B cell (primary cell): ENCODE results near the gene VAV3. TPM values are rescaled to one million over a fixed set of nuclear protein-coding genes. Genes with fewer than 3 reads are reported as not detected.

Experiments used
- ATAC-seq: fragments of 200-7000 bp; cut with Tn5 transposase; one replicate; pipeline ENCODE4 v1.10.0; 2021; ENCODE audit warnings: low read depth, mild to moderate bottlenecking, moderate number of reproducible peaks, moderate library complexity
- CTCF ChIA-PET: fragments of 350-600 bp; sonication (Branson Sonifier 250); formaldehyde crosslinking; loops from one replicate; lab custom pipeline; 2021; ENCODE audit warnings: antibody characterized with exemption, inconsistent platforms; lab: Charles Lee
- POLR2A ChIA-PET: fragments of 350-600 bp; sonication (Branson Sonifier 250); formaldehyde crosslinking; loops from one replicate; lab custom pipeline; 2021; ENCODE audit warnings: antibody characterized with exemption; lab: Charles Lee
- DNase-seq: peaks from one replicate; pipeline ENCODE4 v3.0.0; 2013
- H2AFZ ChIP-seq: 2 replicates; pipeline ENCODE4 v1.6.1; 2012; ENCODE audit warnings: mild to moderate bottlenecking, low read depth, low read length; ENCODE audit not compliant: insufficient read depth, poor library complexity, severe bottlenecking
- H3K27ac ChIP-seq, 2 donors: 1 replicate in 1 of 2; 2 replicates in 1 of 2; pipeline ENCODE4 v1.5.1; 2012 to 2013; ENCODE audit warnings: low read length in 2 of 2, mild to moderate bottlenecking in 2 of 2, moderate library complexity in 1 of 2
- H3K27me3 ChIP-seq, 4 experiments: fragments of 200-600 bp in 1 of 4; sonication (generic) in 1 of 4; replicated peaks in 1 of 4; 1 replicate in 2 of 4; 2 replicates in 2 of 4; pipeline versions ENCODE4 v1.6.1 to v1.7.0; 2013 to 2016; ENCODE audit warnings: low read length in 3 of 4, mild to moderate bottlenecking in 2 of 4, mixed read lengths in 1 of 4, moderate library complexity in 1 of 4; ENCODE audit not compliant: insufficient read depth in 4 of 4, control insufficient read depth in 3 of 4; ENCODE audit errors: control extremely low read depth in 1 of 4
- H3K36me3 ChIP-seq, 2 experiments: replicated peaks in 1 of 2; 1 replicate in 1 of 2; 2 replicates in 1 of 2; pipeline versions ENCODE4 v1.6.1 to v1.7.1; 2013; ENCODE audit warnings: low read length in 1 of 2; ENCODE audit not compliant: insufficient read depth in 2 of 2, control insufficient read depth in 1 of 2; ENCODE audit errors: control extremely low read depth in 1 of 2, extremely low read depth in 1 of 2
- H3K4me1 ChIP-seq, 2 donors: fragments of 200-600 bp in 1 of 2; sonication (generic) in 1 of 2; 1 replicate in 1 of 2; 2 replicates in 1 of 2; pipeline versions ENCODE4 v1.5.1 to v1.6.1; 2013 to 2017; ENCODE audit warnings: low read length in 2 of 2; ENCODE audit not compliant: control insufficient read depth in 2 of 2, insufficient read depth in 2 of 2
- H3K4me2 ChIP-seq: replicated peaks from 2 replicates; pipeline ENCODE3; 2012; ENCODE audit warnings: mild to moderate bottlenecking, low read depth, low read length; ENCODE audit not compliant: poor library complexity, severe bottlenecking
- H3K4me3 ChIP-seq, 5 experiments: fragments of 200-600 bp in 1 of 5; sonication (generic) in 1 of 5; 1 replicate in 3 of 5; 2 replicates in 2 of 5; pipeline versions ENCODE4 v1.5.1 to v1.7.0; 2011 to 2016; ENCODE audit warnings: low read length in 4 of 5, mild to moderate bottlenecking in 4 of 5, low read depth in 2 of 5, control low read depth in 1 of 5, moderate library complexity in 1 of 5; ENCODE audit not compliant: insufficient read depth in 1 of 5; ENCODE audit errors: control extremely low read depth in 1 of 5, extremely low read depth in 1 of 5
- H3K79me2 ChIP-seq: fragments of 200-600 bp; sonication (generic); one replicate; pipeline ENCODE4 v1.6.0; 2016; ENCODE audit warnings: low read length; ENCODE audit not compliant: control insufficient read depth, insufficient read depth
- H3K9ac ChIP-seq: fragments of 200-600 bp; sonication (generic); 2 replicates; pipeline ENCODE4 v1.6.1; 2017; ENCODE audit warnings: mild to moderate bottlenecking, low read length, moderate library complexity
- H3K9me3 ChIP-seq, 3 donors: one replicate each; pipeline versions ENCODE4 v1.6.1 to v1.7.1; 2013; ENCODE audit warnings: low read length in 2 of 3; ENCODE audit not compliant: control insufficient read depth in 2 of 3, insufficient read depth in 1 of 3; ENCODE audit errors: control extremely low read depth in 1 of 3
- H4K20me1 ChIP-seq: 2 replicates; pipeline ENCODE4 v1.6.0; 2012; ENCODE audit warnings: mild to moderate bottlenecking, low read length; ENCODE audit not compliant: insufficient read depth, control insufficient read depth, poor library complexity, severe bottlenecking
- H3K27ac Mint-ChIP-seq: one replicate; pipeline ENCODE4 v1.8.0; 2021; ENCODE audit warnings: mixed read lengths
- H3K27me3 Mint-ChIP-seq: one replicate; pipeline ENCODE4 v1.8.0; 2021; ENCODE audit warnings: mixed read lengths
- H3K4me1 Mint-ChIP-seq: one replicate; pipeline ENCODE4 v1.8.0; 2021; ENCODE audit warnings: mixed read lengths
- H3K4me3 Mint-ChIP-seq: one replicate; pipeline ENCODE4 v1.8.0; 2021; ENCODE audit warnings: mixed read lengths
- H3K9me3 Mint-ChIP-seq: one replicate; pipeline ENCODE4 v1.8.0; 2022; ENCODE audit warnings: mixed read lengths; ENCODE audit not compliant: insufficient read depth
- CTCF ChIP-seq: fragments of 200-600 bp; IDR thresholded peaks from one replicate; pipeline ENCODE4 v1.8.0; 2022; ENCODE audit warnings: antibody characterized with exemption, mild to moderate bottlenecking
- EZH2 ChIP-seq: IDR thresholded peaks from 2 replicates; pipeline ENCODE4 v1.6.1; 2012; ENCODE audit warnings: borderline replicate concordance, low read depth, mild to moderate bottlenecking, moderate library complexity, low read length; ENCODE audit not compliant: insufficient read depth, poor library complexity, severe bottlenecking
- WGBS: methylation state at CpG from one replicate; pipeline ENCODE4 v1.1.5; 2013; ENCODE audit warnings: missing lambda C conversion rate; ENCODE audit not compliant: insufficient coverage; 5-methylcytosine and 5-hydroxymethylcytosine counted together
- intact Hi-C: fragments of 100-400 bp; cut with micrococcal nuclease; formaldehyde crosslinking; loops from one replicate; pipeline ENCODE4 v1.10.0; 2022
- polyA plus RNA-seq: library from polyadenylated mRNA; depleted of rRNA; stranded (reverse); fragments of >200 nt; gene quantifications from 2 replicates; pipeline ENCODE4 v1.2.3, GENCODE V29; 2012
- total RNA-seq, 2 donors: library from RNA; stranded (reverse); fragments of 120-200 nt in 1 of 2; gene quantifications; 1 replicate in 1 of 2; 2 replicates in 1 of 2; pipeline versions ENCODE4 v1.2.3 to v1.2.4, GENCODE V29; 2013 to 2022

Gene VAV3
- total and polyA plus RNA-seq, 2 donors (not counting 1 experiment from before 2014, with no cell fraction given), result 14.8 to 32.5 TPM

DNA sequence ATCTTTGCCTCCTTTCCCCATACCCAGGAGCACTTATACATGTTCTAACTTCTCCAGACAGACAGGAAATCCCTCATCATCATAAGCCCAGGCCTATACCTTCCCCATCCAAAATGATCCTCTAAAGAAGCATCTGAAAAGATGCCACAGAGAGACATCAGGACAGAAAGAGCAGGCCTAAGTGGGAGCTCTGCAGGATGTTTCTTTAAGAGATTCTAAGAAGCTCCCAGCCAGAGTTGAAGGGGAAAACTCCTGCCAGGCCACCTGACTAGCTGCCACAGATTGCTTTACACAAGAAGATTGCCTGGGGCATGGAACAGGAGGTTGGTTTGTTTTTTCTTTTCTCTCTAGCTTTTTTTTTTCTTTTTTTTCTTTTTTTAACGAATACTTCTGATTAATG is 275.8 kb downstream of the VAV3 start:
- Histone ChIP-seq H3K4me1 (no peaks in the 10 kb centered on the region), H3K4me3 (no peak overlapping the region), H2AFZ (no peak overlapping the region), H4K20me1 (peaks cover 5% of the 10 kb centered on the region), H3K4me2 (no peak overlapping the region), H3K27ac (no peak overlapping the region), H3K36me3 (peaks cover 0 to 19% of the 10 kb centered on the region in 2 experiments), H3K9me3 (no peaks in the 10 kb centered on the region), H3K27me3 (no peaks in the 10 kb centered on the region), H3K79me2 (no peaks in the 10 kb centered on the region), H3K9ac (no peak overlapping the region)
- no CpG with 5 or more reads among the region's 1 CpG for WGBS
- Mint-ChIP-seq H3K27ac (no peak overlapping the region), H3K27me3 (no peaks in the 10 kb centered on the region), H3K9me3 (no peaks in the 10 kb centered on the region), H3K4me3 (no peak overlapping the region), H3K4me1 (no peaks in the 10 kb centered on the region)
- POLR2A ChIA-PET, result no interaction called here
- ATAC-seq (no peak), DNase-seq (no peak)
- intact Hi-C loops, result no loop called here
- CTCF ChIA-PET, result no interaction called here
- TF ChIP-seq CTCF (no peak), EZH2 (no peak)

GRCh38 chr1:107687849-107688753 is 276.9 kb downstream of the VAV3 start:
- H3K4me1 ChIP-seq, result no peaks in the 10 kb centered on the region
- no peaks in the 10 kb centered on the region for H3K79me2 ChIP-seq
- Mint-ChIP-seq H3K4me3 (no peak overlapping the region), H3K9me3 (no peaks in the 10 kb centered on the region), H3K27ac (no peak overlapping the region), H3K27me3 (no peaks in the 10 kb centered on the region), H3K4me1 (no peaks in the 10 kb centered on the region)
- no peaks in the 10 kb centered on the region for H3K9me3 ChIP-seq
- intact Hi-C loops, result no loop called here
- H3K9ac ChIP-seq, result no peak overlapping the region
- no peak overlapping the region for H2AFZ ChIP-seq
- H3K4me3 ChIP-seq, result no peak overlapping the region
- peaks cover 5% of the 10 kb centered on the region for H4K20me1 ChIP-seq
- peaks cover 2 to 23% of the 10 kb centered on the region in 2 experiments for H3K36me3 ChIP-seq
- H3K4me2 ChIP-seq, result no peak overlapping the region
- DNase-seq (no peak), ATAC-seq (no peak)
- ChIA-PET POLR2A (no interaction called here), CTCF (no interaction called here)
- TF ChIP-seq EZH2 (no peak), CTCF (no peak)
- 96% methylated on average over 8 of the region's 9 CpGs for WGBS
- no peaks in the 10 kb centered on the region for H3K27me3 ChIP-seq
- H3K27ac ChIP-seq, result no peak overlapping the region
